EH (cell line): ENCODE data around the gene TMEFF1.
"Not testable (repeated sequence)": the region's sequence is repeated elsewhere in the genome, so short reads cannot be mapped to it uniquely, and the experiment has no call there.

Experiments
- DNase-seq: peaks from one replicate; pipeline ENCODE4 v3.0.0-alpha.2; 2015; ENCODE audit warnings: low read depth

The TMEFF1 gene

GRCh38 chr9:100489836-100490235 is 16.9 kb downstream of the TMEFF1 start:
- DNase-seq, result no peak

- DNase-seq, result peak; percentile 71
These were observed 20.0 kb downstream of the TMEFF1 start for GRCh38 chr9:100492952-100493351.

- DNase-seq, result peak; percentile 46
These were observed 25.6 kb downstream of the TMEFF1 start for GRCh38 chr9:100498592-100498991.

DNA sequence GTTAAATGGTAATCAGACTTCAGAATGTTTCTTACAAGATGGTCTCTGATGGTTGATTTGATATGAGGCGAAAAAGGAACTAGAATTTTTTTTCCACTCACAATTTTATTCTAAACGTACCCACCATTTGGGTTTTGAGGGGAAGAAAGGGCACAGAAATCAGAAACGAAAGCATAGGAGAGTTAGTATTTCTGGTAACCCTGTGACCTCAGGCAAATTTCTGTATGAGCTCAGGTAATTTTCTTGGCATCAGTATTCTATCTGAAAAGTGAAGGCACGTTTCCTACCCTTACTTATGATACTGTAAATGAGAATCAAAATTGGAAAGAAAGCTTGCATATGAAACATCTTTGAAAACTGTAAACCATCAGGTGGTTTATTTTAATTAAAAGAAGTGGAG is 26.5 kb downstream of the TMEFF1 start:
- DNase-seq, result no peak

DNA sequence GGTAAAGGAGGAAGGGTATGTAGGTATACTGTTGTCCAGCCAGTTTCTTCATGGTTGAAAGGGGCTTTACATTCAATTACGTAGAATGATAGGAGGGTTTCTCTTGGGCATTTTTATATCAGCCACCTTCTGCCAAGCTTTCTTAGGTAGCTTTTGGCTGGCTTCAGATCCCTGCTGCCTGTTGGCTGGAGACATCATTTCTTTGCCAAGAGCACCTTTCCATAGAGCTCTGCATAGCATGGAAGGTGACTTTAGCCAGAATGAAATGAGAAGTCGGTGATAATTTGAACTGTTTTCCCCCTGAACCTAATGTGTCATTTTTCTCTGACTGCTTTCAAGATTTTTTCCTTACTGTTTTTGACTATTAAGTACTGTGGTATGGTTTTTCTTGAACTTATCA is 26.9 kb downstream of the TMEFF1 start:
- DNase-seq, result no peak

DNA sequence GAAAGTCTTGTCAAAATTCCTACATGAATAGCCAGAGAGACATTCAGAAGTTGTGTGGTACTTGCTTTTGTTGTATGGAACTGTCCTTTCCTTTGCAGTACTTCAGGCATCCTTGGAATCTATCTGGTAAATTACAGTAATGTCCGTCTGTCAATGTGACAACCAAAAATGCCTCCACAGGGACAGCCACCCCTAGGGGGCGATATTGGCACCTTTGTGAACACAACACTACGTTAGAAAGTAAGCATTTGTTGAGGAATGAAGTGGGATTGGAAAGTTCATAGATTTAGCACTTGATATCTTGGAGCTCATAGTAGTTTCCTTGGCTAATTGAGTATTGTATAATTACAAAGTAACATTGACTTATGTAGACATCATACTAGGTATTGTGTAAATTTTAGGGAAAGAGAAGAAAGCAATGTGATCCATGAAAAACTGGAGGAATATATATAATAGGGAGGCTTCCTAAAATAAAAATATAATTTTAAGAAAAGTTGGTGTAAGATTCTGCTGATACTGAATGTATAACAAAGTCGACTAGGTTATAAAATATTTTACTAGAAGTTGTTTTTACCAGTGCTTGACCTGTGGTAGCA is 32.7 kb downstream of the TMEFF1 start:
- peak; percentile 60 for DNase-seq

DNA sequence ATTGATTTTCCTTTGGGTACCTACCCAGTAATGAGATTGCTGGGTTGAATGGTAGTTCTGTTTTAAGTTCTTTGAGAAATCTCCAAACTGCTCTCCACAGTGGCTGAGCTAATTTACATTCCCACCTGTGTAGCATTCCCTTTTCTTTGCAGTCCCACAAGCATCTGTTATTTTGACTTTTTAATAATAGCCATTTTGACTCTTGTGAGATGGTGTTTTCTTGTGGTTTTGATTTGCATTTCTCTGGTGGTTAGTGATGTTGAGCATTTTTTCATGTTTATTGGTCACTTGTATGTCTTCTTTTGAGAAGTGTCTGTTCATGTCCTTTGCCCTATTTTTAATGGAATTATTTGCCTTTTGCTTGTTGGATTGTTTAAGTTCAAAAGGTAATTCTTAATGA is 34.4 kb downstream of the TMEFF1 start:
- not testable (repeated sequence) for DNase-seq

DNA sequence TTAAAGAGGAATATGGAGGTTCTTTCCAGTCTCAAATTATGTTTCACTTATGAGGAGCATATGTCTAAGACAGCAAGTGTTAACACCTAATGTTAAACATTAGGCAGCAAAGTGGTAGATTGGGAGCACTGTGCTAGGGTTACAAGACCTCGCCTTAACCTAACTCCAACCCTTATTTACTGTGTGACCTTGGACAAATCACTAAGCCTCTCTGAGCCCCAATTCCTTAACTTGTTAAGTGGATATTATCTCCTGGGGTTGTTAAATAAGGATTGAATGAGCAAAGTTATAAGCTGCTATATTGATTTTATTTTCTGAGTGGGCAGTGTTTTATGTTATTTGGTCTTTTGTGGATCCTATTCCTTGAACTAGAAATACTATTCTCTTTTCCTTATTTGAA is 38.3 kb downstream of the TMEFF1 start:
- no peak for DNase-seq

GRCh38 chr9:100515578-100516494 is 42.9 kb downstream of the TMEFF1 start:
- DNase-seq, result peak; percentile 27

- DNase-seq, result no peak
These were observed 48.3 kb downstream of the TMEFF1 start for GRCh38 chr9:100521282-100521681.

DNA sequence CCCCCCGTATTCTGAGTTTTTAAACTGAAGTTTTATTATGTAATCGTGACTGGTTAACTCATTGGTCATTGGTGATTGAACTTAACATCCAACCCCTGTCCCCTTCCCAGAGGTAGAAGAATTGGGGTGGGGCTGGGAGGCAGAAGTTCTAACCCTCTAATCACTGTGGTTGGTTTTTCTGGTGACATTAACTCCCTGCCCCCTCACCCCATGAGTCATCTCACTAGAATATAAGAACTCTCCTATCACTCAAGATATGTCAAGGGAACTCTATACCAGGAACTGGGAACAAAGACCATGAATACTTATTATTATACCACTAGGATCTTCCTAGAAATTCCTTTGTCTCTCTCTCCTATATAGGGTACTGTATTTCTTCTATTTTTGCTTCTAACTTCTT is 52.6 kb downstream of the TMEFF1 start:
- DNase-seq, result peak; percentile 22

- DNase-seq, result not testable (repeated sequence)
These were observed 54.3 kb downstream of the TMEFF1 start for GRCh38 chr9:100527180-100527794.

GRCh38 chr9:100534401-100534800 is 61.5 kb downstream of the TMEFF1 start:
- DNase-seq, result no peak

DNA sequence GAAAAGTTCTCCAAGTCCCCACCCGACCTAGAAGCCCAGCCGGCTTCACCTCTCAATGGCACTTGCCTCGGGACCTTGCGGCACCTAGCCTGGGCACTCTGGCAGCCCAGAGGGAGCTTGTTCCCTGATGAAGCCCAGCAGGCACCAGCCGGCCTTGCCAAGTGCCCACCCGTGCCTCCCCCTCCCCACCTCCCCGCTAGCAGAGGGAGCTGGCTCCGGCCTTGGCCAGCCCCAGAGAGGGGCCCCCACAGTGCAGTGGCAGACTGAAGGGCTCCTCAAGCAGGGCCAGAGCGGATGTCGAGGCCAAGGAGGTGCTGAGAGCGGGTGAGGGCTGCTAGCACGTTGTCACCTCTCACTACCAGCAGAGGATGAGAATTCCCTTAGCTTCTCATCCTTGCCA is 67.4 kb downstream of the TMEFF1 start:
- DNase-seq, result no peak

DNA sequence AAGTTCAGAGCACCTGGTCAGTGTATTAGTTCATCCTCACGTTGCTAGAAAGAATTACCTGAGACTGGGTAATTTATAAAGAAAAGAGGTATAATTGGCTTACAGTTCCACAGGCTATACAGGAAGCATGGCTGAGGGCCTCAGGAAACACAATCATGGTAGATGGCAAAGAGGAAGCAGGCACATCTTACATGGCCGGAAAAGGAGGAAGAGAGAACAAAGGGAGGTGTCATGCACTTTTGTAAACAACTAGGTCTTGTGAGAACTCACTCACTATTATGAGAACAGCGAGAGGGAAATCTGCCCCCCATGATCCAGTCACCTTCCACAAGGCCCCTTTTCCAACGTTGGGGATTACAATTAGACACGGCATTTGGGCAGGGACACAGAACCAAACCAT is 76.1 kb downstream of the TMEFF1 start:
- DNase-seq, result no peak

GRCh38 chr9:100554935-100555401 is 82.0 kb downstream of the TMEFF1 start:
- DNase-seq, result peak; percentile 11

DNA sequence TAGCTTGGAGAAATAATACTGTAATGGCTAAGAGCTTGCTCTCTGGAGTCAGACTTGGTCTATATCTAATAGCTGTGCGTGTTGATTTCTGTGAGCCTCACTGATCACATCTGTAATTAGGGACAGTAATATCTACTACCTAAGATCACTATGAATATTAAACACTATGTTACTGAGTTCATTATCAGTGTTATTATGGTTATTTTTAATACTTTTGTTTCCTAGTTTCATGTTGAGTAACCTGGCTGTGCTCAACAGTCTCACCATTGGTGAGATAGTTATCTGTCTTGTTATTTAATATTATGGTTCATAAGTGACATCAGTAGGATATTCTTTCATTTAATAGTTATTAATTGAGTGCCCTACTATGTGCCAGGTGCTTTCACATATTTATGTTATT is 82.5 kb downstream of the TMEFF1 start:
- DNase-seq, result no peak

DNA sequence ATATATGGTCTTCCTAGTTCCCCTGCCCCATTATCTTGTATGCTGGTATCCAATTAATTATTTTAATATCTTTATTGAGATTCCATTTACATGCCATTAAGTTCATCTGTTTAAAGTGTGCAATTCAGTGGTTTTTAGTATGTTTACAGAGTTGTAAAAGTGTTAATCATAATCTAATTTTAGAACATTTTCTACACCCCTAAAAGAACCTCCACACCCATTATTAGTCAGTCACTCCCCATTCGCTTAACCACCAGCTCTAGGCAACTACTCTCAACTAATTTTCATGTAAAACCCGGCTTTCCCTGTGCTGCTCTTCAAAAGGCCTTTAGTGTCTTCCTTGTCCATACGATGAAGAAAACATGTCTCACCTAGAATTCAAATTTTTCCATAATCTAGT is 84.1 kb downstream of the TMEFF1 start:
- DNase-seq, result no peak

- no peak for DNase-seq
These were observed 88.3 kb downstream of the TMEFF1 start for GRCh38 chr9:100561256-100561655.

- no peak for DNase-seq
These were observed 94.9 kb downstream of the TMEFF1 start for GRCh38 chr9:100567856-100568255.

DNA sequence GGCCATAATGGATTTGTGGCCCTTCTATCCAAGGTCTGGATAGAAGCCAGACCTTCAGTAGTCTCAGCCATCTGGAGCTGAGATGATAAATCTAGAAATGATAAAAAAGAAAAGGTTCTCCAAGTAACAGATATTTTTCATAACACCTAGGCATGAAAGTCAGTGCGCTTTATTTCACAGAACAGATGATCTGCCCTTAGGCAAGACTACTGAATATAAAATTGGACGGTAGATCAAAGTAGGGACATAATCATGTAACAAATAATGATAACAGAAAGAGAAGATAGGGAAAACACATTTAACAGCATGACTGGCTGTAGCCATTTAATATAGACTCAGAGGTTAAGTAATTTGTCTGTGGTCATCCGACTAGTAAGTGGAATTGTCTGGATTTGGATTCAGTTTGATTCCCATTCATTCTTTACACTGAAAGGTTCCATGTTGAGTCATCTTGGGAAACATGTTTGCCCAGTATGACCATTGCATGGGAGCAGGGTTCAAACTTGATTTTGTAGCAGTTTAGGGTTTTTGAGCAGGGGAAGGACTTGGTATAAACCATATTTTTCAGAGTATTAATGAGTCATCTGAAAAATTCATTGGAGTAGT is 100.8 kb downstream of the TMEFF1 start:
- DNase-seq, result peak; percentile 15

GRCh38 chr9:100575006-100575405 is 102.1 kb downstream of the TMEFF1 start:
- no peak for DNase-seq
